HCT116 (cell line): Measurements from ENCODE around the gene CDH22. TPM values are rescaled to one million over a fixed set of nuclear protein-coding genes. Genes with fewer than 3 reads are reported as not detected.

Source experiments
- ATAC-seq: fragments of 200-7000 bp; cut with Tn5 transposase; 2 replicates; pipeline ENCODE4 v1.9.1; 2020; ENCODE audit warnings: mild to moderate bottlenecking, moderate library complexity
- BruUV-seq: library from RNA; stranded (reverse); fragments of 400-500 nt; replicated peaks from 2 replicates; lab custom pipeline; 2021; lab: Mats Ljungman, UMichigan
- CTCF ChIA-PET: fragments of 300-600 bp; sonication (Branson Sonifier 250); formaldehyde crosslinking; loops from one replicate; lab custom pipeline; 2021; ENCODE audit warnings: antibody characterized with exemption; lab: Charles Lee
- POLR2A ChIA-PET: fragments of 300-600, 350-600 bp; sonication (Branson Sonifier 250); formaldehyde crosslinking; loops from one replicate; lab custom pipeline; 2021; ENCODE audit warnings: antibody characterized with exemption; lab: Charles Lee
- RAD21 ChIA-PET, 2 experiments: fragments of 300-600 bp; sonication (Branson Sonifier 250); formaldehyde crosslinking; loops; one replicate each; lab custom pipeline; 2023; ENCODE audit warnings: low total read pairs in 2 of 2; ENCODE audit not compliant: uncharacterized antibody in 2 of 2, unreplicated experiment in 2 of 2, low non-redundant PET in 1 of 2; lab: Charles Lee
- DNase-seq: peaks from one replicate; pipeline ENCODE4 v3.0.0-alpha.2; 2010; ENCODE audit warnings: low read depth, low spot score
- H2AFZ ChIP-seq: fragments of 200-600 bp; shearing (Covaris generic), sonication (generic); 2 replicates; pipeline ENCODE4 v1.6.1; 2017; ENCODE audit warnings: low read depth, mixed run types, mixed read lengths, antibody characterized with exemption, low read length; ENCODE audit not compliant: poor library complexity, severe bottlenecking
- H3K27ac ChIP-seq: 2 replicates; pipeline ENCODE4 v1.5.1; 2012; ENCODE audit warnings: low read depth, low read length
- H3K27me3 ChIP-seq: fragments of 200-600 bp; sonication (generic); 2 replicates; pipeline ENCODE4 v1.6.1; 2016; ENCODE audit warnings: mixed run types, low read length, mixed read lengths; ENCODE audit not compliant: insufficient read depth
- H3K36me3 ChIP-seq, 2 experiments: fragments of 200-500 bp in 1 of 2; fragments of 200-600 bp in 1 of 2; sonication (Bioruptor generic) in 1 of 2; sonication (generic) in 1 of 2; 2 replicates each; pipeline versions ENCODE4 v1.5.1 to v1.6.1; 2014 to 2016; ENCODE audit warnings: low read length in 2 of 2, inconsistent platforms in 1 of 2, mixed read lengths in 1 of 2, mixed run types in 1 of 2; ENCODE audit not compliant: insufficient read depth in 2 of 2, control insufficient read depth in 1 of 2
- H3K4me1 ChIP-seq, 2 experiments: fragments of 200-600 bp in 1 of 2; sonication (generic) in 1 of 2; 2 replicates each; pipeline versions ENCODE4 v1.5.1 to v1.6.1; 2012 to 2017; ENCODE audit warnings: low read length in 2 of 2, inconsistent platforms in 1 of 2, mild to moderate bottlenecking in 1 of 2, mixed read lengths in 1 of 2, mixed run types in 1 of 2, moderate library complexity in 1 of 2; ENCODE audit not compliant: insufficient read depth in 2 of 2, control insufficient read depth in 1 of 2
- H3K4me2 ChIP-seq: fragments of 200-600 bp; sonication (generic); 2 replicates; pipeline ENCODE4 v1.6.1; 2017; ENCODE audit warnings: mixed run types, low read length, mixed read lengths
- H3K4me3 ChIP-seq, 2 experiments: fragments of 200-600 bp in 1 of 2; sonication (generic) in 1 of 2; replicated peaks in 1 of 2; 2 replicates each; pipeline ENCODE4 v1.5.1; 2011 to 2016; ENCODE audit warnings: low read length in 2 of 2, control low read depth in 1 of 2, low read depth in 1 of 2, mild to moderate bottlenecking in 1 of 2, mixed read lengths in 1 of 2, mixed run types in 1 of 2
- H3K79me2 ChIP-seq: fragments of 200-600 bp; sonication (generic); 2 replicates; pipeline ENCODE4 v1.6.1; 2017; ENCODE audit warnings: mild to moderate bottlenecking, mixed run types, low read length, moderate library complexity, mixed read lengths; ENCODE audit not compliant: insufficient read depth
- H3K9ac ChIP-seq: fragments of 200-600 bp; sonication (generic); 2 replicates; pipeline ENCODE4 v1.6.1; 2016; ENCODE audit warnings: low read length, mixed read lengths
- H3K9me2 ChIP-seq: fragments of 200-600 bp; sonication (generic), shearing (Covaris generic); 2 replicates; pipeline ENCODE4 v1.6.1; 2017; ENCODE audit warnings: mixed run types, mild to moderate bottlenecking, moderate library complexity; ENCODE audit not compliant: insufficient read depth
- H3K9me3 ChIP-seq, 2 experiments: fragments of 200-500 bp in 1 of 2; fragments of 200-600 bp in 1 of 2; sonication (Bioruptor generic) in 1 of 2; sonication (generic) in 1 of 2; 2 replicates each; pipeline ENCODE4 v1.6.1; 2014 to 2017; ENCODE audit warnings: low read length in 2 of 2, mixed read lengths in 2 of 2, inconsistent platforms in 1 of 2, low read depth in 1 of 2, mild to moderate bottlenecking in 1 of 2, mixed run types in 1 of 2, moderate library complexity in 1 of 2; ENCODE audit not compliant: control insufficient read depth in 1 of 2, insufficient read depth in 1 of 2
- H4K20me1 ChIP-seq: fragments of 200-600 bp; sonication (generic), shearing (Covaris generic); 2 replicates; pipeline ENCODE4 v1.6.1; 2017; ENCODE audit warnings: mixed run types, mild to moderate bottlenecking, moderate library complexity; ENCODE audit not compliant: insufficient read depth
- CEBPB ChIP-seq: IDR thresholded peaks from 2 replicates; pipeline ENCODE4 v1.6.1; 2012; ENCODE audit warnings: low read depth
- ELF1 ChIP-seq: IDR thresholded peaks from 2 replicates; pipeline ENCODE4 v1.6.1; 2012; ENCODE audit warnings: low read depth, borderline replicate concordance
- EZH2 ChIP-seq: fragments of 200-600 bp; sonication (generic); IDR thresholded peaks from 2 replicates; pipeline ENCODE4 v1.6.1; 2017; ENCODE audit warnings: antibody characterized with exemption, mixed run types
- EZH2phosphoT487 ChIP-seq: fragments of 200-600 bp; IDR thresholded peaks from 2 replicates; pipeline ENCODE4 v1.6.1; 2018; ENCODE audit warnings: antibody characterized with exemption, borderline replicate concordance
- FOSL1 ChIP-seq: IDR thresholded peaks from 2 replicates; pipeline ENCODE4 v1.6.1; 2012; ENCODE audit warnings: low read depth
- JUND ChIP-seq: IDR thresholded peaks from 2 replicates; pipeline ENCODE4 v1.6.1; 2012
- POLR2AphosphoS5 ChIP-seq: IDR thresholded peaks from 2 replicates; pipeline ENCODE4 v1.6.1; 2011; ENCODE audit warnings: mild to moderate bottlenecking, low read depth, low read length, moderate library complexity
- RAD21 ChIP-seq: IDR thresholded peaks from 2 replicates; pipeline ENCODE4 v1.6.1; 2012; ENCODE audit warnings: low read depth, mild to moderate bottlenecking
- REST ChIP-seq: IDR thresholded peaks from 2 replicates; pipeline ENCODE4 v1.6.1; 2012; ENCODE audit warnings: low read depth
- SIN3A ChIP-seq: IDR thresholded peaks from 2 replicates; pipeline ENCODE4 v1.6.1; 2012; ENCODE audit warnings: low read depth
- SP1 ChIP-seq: IDR thresholded peaks from 2 replicates; pipeline ENCODE4 v1.6.1; 2012; ENCODE audit warnings: low read depth
- TCF7L2 ChIP-seq: IDR thresholded peaks from 2 replicates; pipeline ENCODE4 v1.7.0; 2011; ENCODE audit warnings: borderline replicate concordance, inconsistent platforms; ENCODE audit not compliant: insufficient read depth, insufficient read length; ENCODE audit errors: extremely low read depth
- YY1 ChIP-seq: IDR thresholded peaks from 2 replicates; pipeline ENCODE4 v1.6.1; 2011; ENCODE audit warnings: low read length, low read depth, moderate library complexity, mild to moderate bottlenecking; ENCODE audit not compliant: insufficient replicate concordance; ENCODE audit errors: extremely low read depth
- intact Hi-C: fragments of 100-400 bp; cut with micrococcal nuclease; formaldehyde crosslinking; loops from 2 replicates; pipeline ENCODE4 v1.10.0; 2022
- total RNA-seq: library from RNA; stranded (reverse); gene quantifications from one replicate; pipeline ENCODE4 v1.2.1, GENCODE V29; 2021; ENCODE audit not compliant: unreplicated experiment
- TF ChIP-seq, protein P1 (sequence below), 3 experiments: fragments of 200-600 bp in 1 of 3; sonication (generic) in 1 of 3; IDR thresholded peaks in 2 of 3; conservative IDR thresholded peaks in 1 of 3; 2 replicates each; pipeline ENCODE4 v1.5.1; 2012 to 2017; ENCODE audit warnings: low read depth in 2 of 3, low read length in 2 of 3, antibody characterized with exemption in 1 of 3, borderline replicate concordance in 1 of 3, control low read depth in 1 of 3, mild to moderate bottlenecking in 1 of 3, mixed read lengths in 1 of 3, mixed run types in 1 of 3, moderate library complexity in 1 of 3; ENCODE audit not compliant: insufficient read depth in 1 of 3
- TF ChIP-seq, protein P2 (sequence below): IDR thresholded peaks from 2 replicates; pipeline ENCODE4 v1.6.1; 2012
- TF ChIP-seq, protein P3 (sequence below): IDR thresholded peaks from 2 replicates; pipeline ENCODE4 v1.6.1; 2011; ENCODE audit warnings: mild to moderate bottlenecking, low read length, moderate library complexity; ENCODE audit not compliant: insufficient replicate concordance; ENCODE audit errors: extremely low read depth

The CDH22 gene
- total RNA-seq, 1 experiment from 2014 or later, result 1.8 TPM

- intact Hi-C loops, result no loop called here
- ChIA-PET POLR2A (no interaction called here), CTCF (no interaction called here), RAD21 (no interaction called here)
- DNase-seq (no peak), ATAC-seq (no peak)
- no TSS peak for BruUV-seq
- Histone ChIP-seq H3K27ac (no peak overlapping the region), H3K36me3 (peaks cover 2 to 6% of the 10 kb centered on the region in 2 experiments; a peak in 1 of 4 replicates), H3K9ac (no peak overlapping the region), H4K20me1 (no peaks in the 10 kb centered on the region), H3K4me2 (no peak overlapping the region), H3K4me3 (no peak overlapping the region), H3K4me1 (no peaks in the 10 kb centered on the region), H3K27me3 (no peaks in the 10 kb centered on the region), H2AFZ (no peak overlapping the region), H3K9me2 (no peaks in the 10 kb centered on the region), H3K9me3 (no peaks in the 10 kb centered on the region), H3K79me2 (peaks cover 12% of the 10 kb centered on the region; the same call in 1 of the 2 replicates)
- TF ChIP-seq, protein P1, sequence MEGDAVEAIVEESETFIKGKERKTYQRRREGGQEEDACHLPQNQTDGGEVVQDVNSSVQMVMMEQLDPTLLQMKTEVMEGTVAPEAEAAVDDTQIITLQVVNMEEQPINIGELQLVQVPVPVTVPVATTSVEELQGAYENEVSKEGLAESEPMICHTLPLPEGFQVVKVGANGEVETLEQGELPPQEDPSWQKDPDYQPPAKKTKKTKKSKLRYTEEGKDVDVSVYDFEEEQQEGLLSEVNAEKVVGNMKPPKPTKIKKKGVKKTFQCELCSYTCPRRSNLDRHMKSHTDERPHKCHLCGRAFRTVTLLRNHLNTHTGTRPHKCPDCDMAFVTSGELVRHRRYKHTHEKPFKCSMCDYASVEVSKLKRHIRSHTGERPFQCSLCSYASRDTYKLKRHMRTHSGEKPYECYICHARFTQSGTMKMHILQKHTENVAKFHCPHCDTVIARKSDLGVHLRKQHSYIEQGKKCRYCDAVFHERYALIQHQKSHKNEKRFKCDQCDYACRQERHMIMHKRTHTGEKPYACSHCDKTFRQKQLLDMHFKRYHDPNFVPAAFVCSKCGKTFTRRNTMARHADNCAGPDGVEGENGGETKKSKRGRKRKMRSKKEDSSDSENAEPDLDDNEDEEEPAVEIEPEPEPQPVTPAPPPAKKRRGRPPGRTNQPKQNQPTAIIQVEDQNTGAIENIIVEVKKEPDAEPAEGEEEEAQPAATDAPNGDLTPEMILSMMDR (IDR thresholded peaks at IDR 0.05 in 2 of 3, conservative IDR thresholded peaks at IDR 0.05 in 1 of 3; ENCODE audit: borderline replicate concordance in 1 of 3, insufficient read depth in 1 of 3, low read depth in 2 of 3, low read length in 2 of 3), result no peak
- TF ChIP-seq POLR2AphosphoS5, result no peak
- no peak for TF ChIP-seq FOSL1
- no peak for TF ChIP-seq SIN3A
- no peak for TF ChIP-seq YY1
- no peak for TF ChIP-seq RAD21
- no peak for TF ChIP-seq CEBPB
- no peak for TF ChIP-seq EZH2
- no peak for TF ChIP-seq ELF1
- TF ChIP-seq, protein P2, sequence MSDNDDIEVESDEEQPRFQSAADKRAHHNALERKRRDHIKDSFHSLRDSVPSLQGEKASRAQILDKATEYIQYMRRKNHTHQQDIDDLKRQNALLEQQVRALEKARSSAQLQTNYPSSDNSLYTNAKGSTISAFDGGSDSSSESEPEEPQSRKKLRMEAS, result no peak
- no peak for TF ChIP-seq EZH2phosphoT487
- TF ChIP-seq, protein P3, sequence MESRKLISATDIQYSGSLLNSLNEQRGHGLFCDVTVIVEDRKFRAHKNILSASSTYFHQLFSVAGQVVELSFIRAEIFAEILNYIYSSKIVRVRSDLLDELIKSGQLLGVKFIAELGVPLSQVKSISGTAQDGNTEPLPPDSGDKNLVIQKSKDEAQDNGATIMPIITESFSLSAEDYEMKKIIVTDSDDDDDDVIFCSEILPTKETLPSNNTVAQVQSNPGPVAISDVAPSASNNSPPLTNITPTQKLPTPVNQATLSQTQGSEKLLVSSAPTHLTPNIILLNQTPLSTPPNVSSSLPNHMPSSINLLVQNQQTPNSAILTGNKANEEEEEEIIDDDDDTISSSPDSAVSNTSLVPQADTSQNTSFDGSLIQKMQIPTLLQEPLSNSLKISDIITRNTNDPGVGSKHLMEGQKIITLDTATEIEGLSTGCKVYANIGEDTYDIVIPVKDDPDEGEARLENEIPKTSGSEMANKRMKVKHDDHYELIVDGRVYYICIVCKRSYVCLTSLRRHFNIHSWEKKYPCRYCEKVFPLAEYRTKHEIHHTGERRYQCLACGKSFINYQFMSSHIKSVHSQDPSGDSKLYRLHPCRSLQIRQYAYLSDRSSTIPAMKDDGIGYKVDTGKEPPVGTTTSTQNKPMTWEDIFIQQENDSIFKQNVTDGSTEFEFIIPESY, result no peak
- no peak for TF ChIP-seq SP1
- TF ChIP-seq TCF7L2, result no peak
- no peak for TF ChIP-seq REST
- TF ChIP-seq JUND, result no peak
These were observed 48.1 kb upstream of the CDH22 start for GRCh38 chr20:46356195-46357029.
